Measurements from ENCODE around the gene DPP8. TPM values are rescaled to one million over a fixed set of nuclear protein-coding genes. Genes with fewer than 3 reads are reported as not detected.

Gene DPP8
- total RNA-seq, 1 experiment from 2014 or later: 27.1 TPM

- no peaks in the 10 kb centered on the region for H3K9me3 ChIP-seq (ENCODE audit: control insufficient read depth in 1 of 2, insufficient read depth in 1 of 2, low read depth in 1 of 2, low read length in 2 of 2)
- H2AFZ ChIP-seq (ENCODE audit: low read depth, low read length, poor library complexity, severe bottlenecking): no peak overlapping the region
- H3K27me3 ChIP-seq (ENCODE audit: insufficient read depth, low read length): no peaks in the 10 kb centered on the region
- ChIA-PET RAD21 (ENCODE audit: low non-redundant PET in 1 of 2, low total read pairs in 2 of 2, uncharacterized antibody in 2 of 2, unreplicated experiment in 2 of 2) (interaction anchor here in 1 of 2 experiments (0.6 kb wide), 1 partner anchor 375 kb away, joined by 4 read pairs; no protein-coding TSS in a partner anchor), POLR2A (interaction anchor here (1.4 to 1.7 kb wide), 3 partner anchors 81 to 215 kb away, joined by 4 to 8 read pairs (median 6); partner anchors contain the start of genes CLPX and RNU5B-1), CTCF (interaction anchor here (0.9 to 3.1 kb wide), 5 partner anchors 15 to 433 kb away, joined by 3 to 21 read pairs (median 14); no protein-coding TSS in a partner anchor)
- H4K20me1 ChIP-seq (ENCODE audit: insufficient read depth): no peaks in the 10 kb centered on the region
- no TSS peak for BruUV-seq (replicated peaks)
- no peak overlapping the region for H3K4me3 ChIP-seq (replicated peaks in 1 of 2; ENCODE audit: low read depth in 1 of 2, low read length in 2 of 2)
- intact Hi-C loops (cut with micrococcal nuclease): loop anchor here (1.0 to 5.0 kb wide), 2 partner anchors 82 to 213 kb away; partner anchors contain the start of gene CLPX
- H3K27ac ChIP-seq (ENCODE audit: low read depth, low read length): no peak overlapping the region
- ATAC-seq (no peak), DNase-seq (ENCODE audit: low read depth, low spot score) (no peak)
- TF ChIP-seq SRF (IDR thresholded peaks at IDR 0.05; ENCODE audit: low read depth): no peak
- TF ChIP-seq ZNF274 (IDR thresholded peaks at IDR 0.05; ENCODE audit: low read depth, low read length): no peak
- no peak for TF ChIP-seq EZH2phosphoT487 (IDR thresholded peaks at IDR 0.05; ENCODE audit: borderline replicate concordance)
- TF ChIP-seq FOSL1 (IDR thresholded peaks at IDR 0.05; ENCODE audit: low read depth): no peak
- TF ChIP-seq ZFX (IDR thresholded peaks at IDR 0.05): no peak
- TF ChIP-seq POLR2A (IDR thresholded peaks at IDR 0.05; ENCODE audit: borderline replicate concordance, extremely low read depth, insufficient read depth, insufficient read length): no peak
- TF ChIP-seq SIN3A (IDR thresholded peaks at IDR 0.05; ENCODE audit: low read depth): no peak
- TF ChIP-seq CBX3 (IDR thresholded peaks at IDR 0.05; ENCODE audit: low read depth): no peak
- H3K4me2 ChIP-seq (ENCODE audit: low read length): no peak overlapping the region
- H3K36me3 ChIP-seq (ENCODE audit: control insufficient read depth in 1 of 2, insufficient read depth in 2 of 2, low read length in 2 of 2): no peaks in the 10 kb centered on the region
- H3K9me2 ChIP-seq (ENCODE audit: insufficient read depth): no peaks in the 10 kb centered on the region
- H3K4me1 ChIP-seq (ENCODE audit: control insufficient read depth in 1 of 2, insufficient read depth in 2 of 2, low read length in 2 of 2): peaks cover 6 to 20% of the 10 kb centered on the region in 2 experiments
- no peaks in the 10 kb centered on the region for H3K79me2 ChIP-seq (ENCODE audit: insufficient read depth, low read length)
- H3K9ac ChIP-seq (ENCODE audit: low read length): no peak overlapping the region
Observed at GRCh38 chr15:65399997-65400396, 117.5 kb downstream of the DPP8 start.

- H3K79me2 ChIP-seq (ENCODE audit: insufficient read depth, low read length): no peaks in the 10 kb centered on the region
- H3K9ac ChIP-seq (ENCODE audit: low read length): no peak overlapping the region
- H3K9me3 ChIP-seq (ENCODE audit: control insufficient read depth in 1 of 2, insufficient read depth in 1 of 2, low read depth in 1 of 2, low read length in 2 of 2): no peaks in the 10 kb centered on the region
- H3K4me1 ChIP-seq (ENCODE audit: control insufficient read depth in 1 of 2, insufficient read depth in 2 of 2, low read length in 2 of 2): peaks cover 6 to 20% of the 10 kb centered on the region in 2 experiments
- H4K20me1 ChIP-seq (ENCODE audit: insufficient read depth): no peaks in the 10 kb centered on the region
- BruUV-seq (replicated peaks): no TSS peak
- no peaks in the 10 kb centered on the region for H3K27me3 ChIP-seq (ENCODE audit: insufficient read depth, low read length)
- DNase-seq (ENCODE audit: low read depth, low spot score): no peak
- CTCF ChIA-PET: interaction anchor here (1.0 to 3.1 kb wide), 3 partner anchors 14 to 78 kb away, joined by 3 to 17 read pairs (median 14); no protein-coding TSS in a partner anchor
- intact Hi-C loops (cut with micrococcal nuclease): no loop called here
- H3K36me3 ChIP-seq (ENCODE audit: control insufficient read depth in 1 of 2, insufficient read depth in 2 of 2, low read length in 2 of 2): no peaks in the 10 kb centered on the region
- POLR2A ChIA-PET: interaction anchor here (0.5 to 1.7 kb wide), 3 partner anchors 80 to 118 kb away, joined by 3 to 8 read pairs (median 4); partner anchors contain the start of gene RNU5B-1
- H2AFZ ChIP-seq (ENCODE audit: low read depth, low read length, poor library complexity, severe bottlenecking): no peak overlapping the region
- H3K27ac ChIP-seq (ENCODE audit: low read depth, low read length): no peak overlapping the region
- TF ChIP-seq ZNF274 (IDR thresholded peaks at IDR 0.05; ENCODE audit: low read depth, low read length) (no peak), POLR2AphosphoS5 (IDR thresholded peaks at IDR 0.05; ENCODE audit: low read depth, low read length) (no peak), SRF (IDR thresholded peaks at IDR 0.05; ENCODE audit: low read depth) (no peak), CTCF (IDR thresholded peaks at IDR 0.05 in 2 of 3, conservative IDR thresholded peaks at IDR 0.05 in 1 of 3; ENCODE audit: borderline replicate concordance in 1 of 3, insufficient read depth in 1 of 3, low read depth in 2 of 3, low read length in 2 of 3) (no peak), TCF7L2 (IDR thresholded peaks at IDR 0.05; ENCODE audit: borderline replicate concordance, extremely low read depth, insufficient read depth, insufficient read length) (no peak), ZFX (IDR thresholded peaks at IDR 0.05) (no peak), ELF1 (IDR thresholded peaks at IDR 0.05; ENCODE audit: borderline replicate concordance, low read depth) (no peak), SIN3A (IDR thresholded peaks at IDR 0.05; ENCODE audit: low read depth) (no peak), EZH2phosphoT487 (IDR thresholded peaks at IDR 0.05; ENCODE audit: borderline replicate concordance) (no peak)
- TF ChIP-seq, protein P1, sequence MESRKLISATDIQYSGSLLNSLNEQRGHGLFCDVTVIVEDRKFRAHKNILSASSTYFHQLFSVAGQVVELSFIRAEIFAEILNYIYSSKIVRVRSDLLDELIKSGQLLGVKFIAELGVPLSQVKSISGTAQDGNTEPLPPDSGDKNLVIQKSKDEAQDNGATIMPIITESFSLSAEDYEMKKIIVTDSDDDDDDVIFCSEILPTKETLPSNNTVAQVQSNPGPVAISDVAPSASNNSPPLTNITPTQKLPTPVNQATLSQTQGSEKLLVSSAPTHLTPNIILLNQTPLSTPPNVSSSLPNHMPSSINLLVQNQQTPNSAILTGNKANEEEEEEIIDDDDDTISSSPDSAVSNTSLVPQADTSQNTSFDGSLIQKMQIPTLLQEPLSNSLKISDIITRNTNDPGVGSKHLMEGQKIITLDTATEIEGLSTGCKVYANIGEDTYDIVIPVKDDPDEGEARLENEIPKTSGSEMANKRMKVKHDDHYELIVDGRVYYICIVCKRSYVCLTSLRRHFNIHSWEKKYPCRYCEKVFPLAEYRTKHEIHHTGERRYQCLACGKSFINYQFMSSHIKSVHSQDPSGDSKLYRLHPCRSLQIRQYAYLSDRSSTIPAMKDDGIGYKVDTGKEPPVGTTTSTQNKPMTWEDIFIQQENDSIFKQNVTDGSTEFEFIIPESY (IDR thresholded peaks at IDR 0.05; ENCODE audit: extremely low read depth, insufficient replicate concordance, low read length): no peak
- TF ChIP-seq, protein P2, sequence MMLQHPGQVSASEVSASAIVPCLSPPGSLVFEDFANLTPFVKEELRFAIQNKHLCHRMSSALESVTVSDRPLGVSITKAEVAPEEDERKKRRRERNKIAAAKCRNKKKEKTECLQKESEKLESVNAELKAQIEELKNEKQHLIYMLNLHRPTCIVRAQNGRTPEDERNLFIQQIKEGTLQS (IDR thresholded peaks at IDR 0.05): no peak
- RAD21 ChIA-PET (ENCODE audit: low non-redundant PET in 1 of 2, low total read pairs in 2 of 2, uncharacterized antibody in 2 of 2, unreplicated experiment in 2 of 2): interaction anchor here in 1 of 2 experiments (0.6 kb wide), 1 partner anchor 374 kb away, joined by 4 read pairs; no protein-coding TSS in a partner anchor
- H3K9me2 ChIP-seq (ENCODE audit: insufficient read depth): no peaks in the 10 kb centered on the region
- no peak for ATAC-seq
- no peak overlapping the region for H3K4me2 ChIP-seq (ENCODE audit: low read length)
- H3K4me3 ChIP-seq (replicated peaks in 1 of 2; ENCODE audit: low read depth in 1 of 2, low read length in 2 of 2): no peak overlapping the region
Observed at GRCh38 chr15:65399001-65399706, 118.3 kb downstream of the DPP8 start.

Data from HCT116 (cell line).